IMR-90 (cell line): Measurements from ENCODE around the gene UCHL1.

ENCODE experiments used
- CEBPB ChIP-seq: IDR thresholded peaks from 2 replicates; pipeline ENCODE4 v1.6.1; 2012; ENCODE audit warnings: low read depth, low read length, improper control_type of control experiment
- NFE2L2 ChIP-seq: fragments of 150-350 bp; IDR thresholded peaks from 2 replicates; pipeline ENCODE4 v1.6.1; 2016; ENCODE audit warnings: low read depth, mild to moderate bottlenecking, low read length
- POLR2A ChIP-seq: IDR thresholded peaks from 2 replicates; pipeline ENCODE4 v1.6.1; 2012; ENCODE audit warnings: mild to moderate bottlenecking, low read depth, low read length
- RFX5 ChIP-seq: IDR thresholded peaks from 2 replicates; pipeline ENCODE4 v1.8.0; 2012; ENCODE audit warnings: low read depth, mild to moderate bottlenecking, low read length, moderate library complexity
- TF ChIP-seq, protein P1 (sequence below): conservative IDR thresholded peaks from 2 replicates; pipeline ENCODE4 v1.5.1; 2012; ENCODE audit warnings: mild to moderate bottlenecking, low read depth, low read length, improper control_type of control experiment
- TF ChIP-seq, protein P2 (sequence below): fragments of 150-350 bp; IDR thresholded peaks from 2 replicates; pipeline ENCODE4 v1.6.1; 2017; ENCODE audit warnings: mild to moderate bottlenecking, antibody characterized with exemption, low read length, low read depth
- TF ChIP-seq, protein P3 (sequence below): fragments of 150-350 bp; IDR thresholded peaks from 2 replicates; pipeline ENCODE4 v1.6.1; 2016; ENCODE audit warnings: low read depth, mild to moderate bottlenecking, low read length, moderate library complexity, borderline replicate concordance

DNA sequence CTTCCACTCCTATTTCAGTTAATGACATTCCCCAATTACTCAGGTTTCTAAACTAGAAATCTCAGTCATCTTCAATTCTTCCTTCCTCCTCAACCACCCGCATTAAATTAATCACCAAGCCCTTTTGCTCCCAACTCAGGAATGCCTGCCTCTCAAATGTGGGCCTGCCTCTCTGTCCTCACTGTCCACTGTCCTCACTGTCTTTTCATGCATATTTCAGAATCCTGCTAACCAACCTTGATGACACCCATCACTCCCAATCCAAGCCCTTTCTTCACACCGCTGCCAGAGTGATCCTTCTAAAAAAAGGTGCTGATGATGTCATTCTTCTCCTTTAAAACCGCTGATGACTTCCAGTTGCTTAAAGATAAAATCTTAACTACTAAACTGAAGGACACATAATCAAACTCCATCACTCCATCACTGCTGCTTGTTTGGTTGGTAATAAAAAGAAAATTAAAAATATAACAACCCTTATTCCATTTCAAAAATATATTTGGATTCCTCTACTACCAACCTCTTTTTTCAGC is 37.2 kb upstream of the UCHL1 start:
- TF ChIP-seq RFX5 = no peak
- TF ChIP-seq CEBPB = no peak
- TF ChIP-seq POLR2A = no peak
- TF ChIP-seq, protein P1, sequence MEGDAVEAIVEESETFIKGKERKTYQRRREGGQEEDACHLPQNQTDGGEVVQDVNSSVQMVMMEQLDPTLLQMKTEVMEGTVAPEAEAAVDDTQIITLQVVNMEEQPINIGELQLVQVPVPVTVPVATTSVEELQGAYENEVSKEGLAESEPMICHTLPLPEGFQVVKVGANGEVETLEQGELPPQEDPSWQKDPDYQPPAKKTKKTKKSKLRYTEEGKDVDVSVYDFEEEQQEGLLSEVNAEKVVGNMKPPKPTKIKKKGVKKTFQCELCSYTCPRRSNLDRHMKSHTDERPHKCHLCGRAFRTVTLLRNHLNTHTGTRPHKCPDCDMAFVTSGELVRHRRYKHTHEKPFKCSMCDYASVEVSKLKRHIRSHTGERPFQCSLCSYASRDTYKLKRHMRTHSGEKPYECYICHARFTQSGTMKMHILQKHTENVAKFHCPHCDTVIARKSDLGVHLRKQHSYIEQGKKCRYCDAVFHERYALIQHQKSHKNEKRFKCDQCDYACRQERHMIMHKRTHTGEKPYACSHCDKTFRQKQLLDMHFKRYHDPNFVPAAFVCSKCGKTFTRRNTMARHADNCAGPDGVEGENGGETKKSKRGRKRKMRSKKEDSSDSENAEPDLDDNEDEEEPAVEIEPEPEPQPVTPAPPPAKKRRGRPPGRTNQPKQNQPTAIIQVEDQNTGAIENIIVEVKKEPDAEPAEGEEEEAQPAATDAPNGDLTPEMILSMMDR = no peak
- TF ChIP-seq, protein P2, sequence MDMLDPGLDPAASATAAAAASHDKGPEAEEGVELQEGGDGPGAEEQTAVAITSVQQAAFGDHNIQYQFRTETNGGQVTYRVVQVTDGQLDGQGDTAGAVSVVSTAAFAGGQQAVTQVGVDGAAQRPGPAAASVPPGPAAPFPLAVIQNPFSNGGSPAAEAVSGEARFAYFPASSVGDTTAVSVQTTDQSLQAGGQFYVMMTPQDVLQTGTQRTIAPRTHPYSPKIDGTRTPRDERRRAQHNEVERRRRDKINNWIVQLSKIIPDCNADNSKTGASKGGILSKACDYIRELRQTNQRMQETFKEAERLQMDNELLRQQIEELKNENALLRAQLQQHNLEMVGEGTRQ = no peak
- TF ChIP-seq NFE2L2 = no peak
- TF ChIP-seq, protein P3, sequence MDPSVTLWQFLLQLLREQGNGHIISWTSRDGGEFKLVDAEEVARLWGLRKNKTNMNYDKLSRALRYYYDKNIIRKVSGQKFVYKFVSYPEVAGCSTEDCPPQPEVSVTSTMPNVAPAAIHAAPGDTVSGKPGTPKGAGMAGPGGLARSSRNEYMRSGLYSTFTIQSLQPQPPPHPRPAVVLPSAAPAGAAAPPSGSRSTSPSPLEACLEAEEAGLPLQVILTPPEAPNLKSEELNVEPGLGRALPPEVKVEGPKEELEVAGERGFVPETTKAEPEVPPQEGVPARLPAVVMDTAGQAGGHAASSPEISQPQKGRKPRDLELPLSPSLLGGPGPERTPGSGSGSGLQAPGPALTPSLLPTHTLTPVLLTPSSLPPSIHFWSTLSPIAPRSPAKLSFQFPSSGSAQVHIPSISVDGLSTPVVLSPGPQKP = no peak
